AG09319 (cell line): ENCODE results near the gene REEP3.

Source experiments
- DNase-seq: peaks from one replicate; pipeline ENCODE4 v3.0.0-alpha.2; 2010; ENCODE audit warnings: low read depth; ENCODE audit errors: extremely low read depth
- CTCF ChIP-seq: IDR thresholded peaks from 2 replicates; pipeline ENCODE4 v1.5.1; 2011; ENCODE audit warnings: low read depth, mild to moderate bottlenecking, inconsistent platforms, low read length, moderate library complexity

Gene REEP3

GRCh38 chr10:63667596-63668480 lies 146.6 kb downstream of the REEP3 start:
- no peak for TF ChIP-seq CTCF
- no peak for DNase-seq

DNA sequence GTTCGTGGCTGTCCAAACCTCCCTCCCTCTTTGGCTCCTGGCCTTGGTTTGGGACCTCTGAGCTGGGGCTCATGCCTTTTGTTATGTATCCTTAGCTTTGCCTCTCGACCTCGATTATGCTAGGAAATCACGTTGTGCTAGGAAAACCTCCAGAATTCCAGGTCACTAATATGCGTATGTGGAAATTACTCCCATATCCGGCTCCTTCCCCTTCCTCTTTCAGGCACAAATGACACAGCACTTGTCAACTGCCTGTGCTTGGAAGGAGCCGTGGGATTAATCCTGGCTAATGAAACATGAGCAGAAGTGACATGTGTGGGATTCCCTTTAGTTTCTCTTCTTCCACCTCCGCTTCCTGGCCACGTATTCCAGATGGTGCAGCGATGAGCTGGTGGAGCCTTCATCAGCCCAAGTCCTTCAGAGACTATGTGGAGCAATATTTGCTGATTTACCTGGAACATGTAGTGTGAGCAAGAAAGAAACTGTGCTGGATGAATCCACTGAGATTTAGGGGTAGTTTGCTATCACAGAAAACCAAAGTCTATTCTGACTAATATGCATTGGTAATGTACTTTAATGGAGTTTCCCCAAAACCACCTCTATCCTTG lies 149.2 kb downstream of the REEP3 start:
- no peak for DNase-seq
- no peak for TF ChIP-seq CTCF

DNA sequence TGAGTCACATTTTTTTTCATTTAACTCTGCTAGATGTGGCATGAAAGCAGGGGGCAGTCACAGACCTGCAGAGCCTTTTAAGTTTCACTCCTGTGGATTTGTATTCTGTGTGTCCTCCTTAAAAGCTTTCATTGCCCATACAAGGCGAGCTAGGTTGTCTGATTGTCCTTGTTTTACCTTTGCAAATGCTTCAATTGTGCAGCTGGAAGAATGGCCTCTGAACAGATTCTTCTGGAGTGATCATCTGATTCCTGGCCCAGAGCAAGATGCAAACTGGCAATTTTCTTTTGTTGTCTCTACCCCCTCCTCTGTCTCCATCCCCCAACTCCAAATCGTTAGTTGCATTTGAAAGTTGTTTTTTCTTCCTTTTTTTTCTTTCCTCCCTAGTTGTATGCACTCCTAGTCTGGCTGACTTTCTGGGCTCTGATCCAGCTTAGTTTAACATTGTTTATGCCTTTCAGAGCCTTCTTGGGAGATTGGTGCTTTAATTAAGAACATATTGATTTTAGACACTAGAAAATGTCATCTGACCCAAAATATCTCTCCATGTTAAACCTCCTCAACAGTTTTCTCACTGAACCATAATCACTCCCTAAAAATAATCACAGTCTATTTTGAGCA lies 150.2 kb downstream of the REEP3 start:
- DNase-seq, result peak; percentile 86
- TF ChIP-seq CTCF, result no peak

- TF ChIP-seq CTCF, result no peak
- no peak for DNase-seq
Observed at GRCh38 chr10:63672491-63672890, 151.3 kb downstream of the REEP3 start.

DNA sequence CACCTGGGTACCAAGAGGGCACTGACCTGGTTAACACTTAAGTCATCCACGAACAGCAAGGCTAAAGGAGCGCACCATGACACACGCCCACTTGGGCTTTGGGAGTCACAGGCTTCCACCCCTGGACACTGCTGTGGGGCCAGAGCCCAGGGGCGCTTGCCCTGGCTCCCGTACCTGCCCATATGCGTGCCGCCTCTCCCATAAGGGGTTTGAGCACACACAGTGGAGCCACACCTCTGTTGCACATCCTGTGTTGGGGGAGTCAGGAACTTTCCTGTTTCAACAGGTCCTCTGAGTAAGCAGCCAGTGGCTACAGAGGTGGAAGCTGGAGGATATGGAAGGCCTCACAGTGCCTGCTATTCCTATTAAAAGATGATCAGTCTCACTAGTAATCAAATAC lies 152.0 kb downstream of the REEP3 start:
- TF ChIP-seq CTCF, result no peak
- DNase-seq, result no peak

GRCh38 chr10:63673846-63674245 lies 152.6 kb downstream of the REEP3 start:
- TF ChIP-seq CTCF, result no peak
- no peak for DNase-seq
